H7 (cell line): ENCODE measurements around the gene PLEKHA7. TPM values are rescaled to one million over a fixed set of nuclear protein-coding genes. Genes with fewer than 3 reads are reported as not detected.
A peak's percentile ranks its signal among the peaks of the same experiment; 100 is the strongest.
"Not testable (repeated sequence)": the region's sequence is repeated elsewhere in the genome, so short reads cannot be mapped to it uniquely, and the experiment has no call there.

Experiments
- DNase-seq: peaks from one replicate; pipeline ENCODE4 v3.0.0; 2012
- H3K27me3 ChIP-seq: 2 replicates; pipeline ENCODE4 v1.6.0; 2011; ENCODE audit warnings: mild to moderate bottlenecking, low read length; ENCODE audit not compliant: control insufficient read depth, insufficient read depth
- H3K36me3 ChIP-seq: replicated peaks from 2 replicates; pipeline ENCODE4 v1.5.1; 2011; ENCODE audit warnings: low read length; ENCODE audit not compliant: control insufficient read depth, insufficient read depth
- H3K4me3 ChIP-seq: 2 replicates; pipeline ENCODE4 v1.5.1; 2011; ENCODE audit warnings: low read depth, mild to moderate bottlenecking, control low read depth, low read length, moderate library complexity; ENCODE audit not compliant: insufficient read depth
- total RNA-seq: library from RNA; depleted of rRNA; stranded (reverse); fragments of >200 nt; shearing (Covaris generic); gene quantifications from 2 replicates; pipeline ENCODE4 v1.2.3, GENCODE V29; 2014

Gene PLEKHA7
- total RNA-seq, 1 experiment from 2014 or later = 4.2 TPM

DNA sequence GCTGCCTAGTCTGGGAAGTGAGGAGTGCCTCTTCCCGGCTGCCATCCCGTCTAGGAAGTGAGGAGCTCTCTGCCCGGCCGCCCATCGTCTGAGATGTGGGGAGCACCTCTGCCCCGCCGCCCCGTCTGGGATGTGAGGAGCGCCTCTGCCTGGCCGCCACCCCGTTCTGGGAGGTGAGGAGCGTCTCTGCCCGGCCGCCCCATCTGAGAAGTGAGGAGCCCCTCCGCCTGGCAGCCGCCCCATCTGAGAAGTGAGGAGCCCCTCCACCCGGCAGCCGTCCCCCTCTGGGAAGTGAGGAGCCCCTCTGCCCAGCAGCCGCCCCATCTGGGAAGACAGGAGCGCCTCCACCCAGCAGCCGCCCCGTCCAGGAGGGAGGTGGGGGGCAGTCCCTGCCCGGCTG is 126.3 kb downstream of the PLEKHA7 start:
- not testable (repeated sequence) for H3K36me3 ChIP-seq, H3K27me3 ChIP-seq, H3K4me3 ChIP-seq, DNase-seq

DNA sequence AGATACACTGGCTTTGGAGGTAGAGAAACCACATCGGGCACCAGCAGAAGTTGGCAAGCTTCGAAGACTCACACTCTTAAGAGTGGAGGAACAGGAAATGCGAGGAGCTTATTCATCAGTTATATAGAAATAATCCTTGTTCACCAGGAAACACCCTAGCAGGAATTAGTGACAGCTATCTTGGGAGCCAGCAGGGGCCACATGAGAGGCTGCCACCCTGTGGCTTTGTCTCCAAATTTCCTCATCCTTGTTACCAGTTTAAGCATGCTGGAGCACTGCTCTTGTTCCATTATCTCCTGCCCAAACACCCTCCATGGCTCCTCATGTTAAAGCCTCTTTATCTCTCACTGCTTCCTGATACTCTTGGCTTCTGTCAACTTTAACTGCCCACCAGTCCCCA is 131.0 kb downstream of the PLEKHA7 start:
- Histone ChIP-seq H3K36me3 (no peaks in the 10 kb centered on the region), H3K27me3 (no peaks in the 10 kb centered on the region), H3K4me3 (no peak overlapping the region)
- DNase-seq = peak; percentile 44

DNA sequence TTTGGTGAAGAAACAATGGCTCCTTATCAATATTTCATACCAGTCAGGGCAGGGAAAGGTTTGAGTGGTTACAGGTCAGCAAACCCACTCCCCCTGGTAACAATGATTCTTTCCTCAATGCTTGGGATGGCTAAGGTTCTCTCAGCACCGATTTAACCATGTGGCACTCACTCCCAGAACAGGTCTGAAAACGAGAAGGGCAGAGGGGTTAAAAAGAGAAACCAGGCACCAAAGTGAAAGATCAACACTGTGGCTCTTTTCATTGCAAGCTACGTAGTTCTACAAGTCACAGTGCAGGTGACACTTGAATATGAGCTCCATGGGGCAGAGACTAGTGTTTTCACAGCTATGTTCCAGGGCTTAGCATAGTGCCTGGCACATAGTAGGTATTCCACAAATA is 132.4 kb downstream of the PLEKHA7 start:
- no peaks in the 10 kb centered on the region for H3K36me3 ChIP-seq
- H3K27me3 ChIP-seq = no peaks in the 10 kb centered on the region
- no peak overlapping the region for H3K4me3 ChIP-seq
- no peak for DNase-seq

DNA sequence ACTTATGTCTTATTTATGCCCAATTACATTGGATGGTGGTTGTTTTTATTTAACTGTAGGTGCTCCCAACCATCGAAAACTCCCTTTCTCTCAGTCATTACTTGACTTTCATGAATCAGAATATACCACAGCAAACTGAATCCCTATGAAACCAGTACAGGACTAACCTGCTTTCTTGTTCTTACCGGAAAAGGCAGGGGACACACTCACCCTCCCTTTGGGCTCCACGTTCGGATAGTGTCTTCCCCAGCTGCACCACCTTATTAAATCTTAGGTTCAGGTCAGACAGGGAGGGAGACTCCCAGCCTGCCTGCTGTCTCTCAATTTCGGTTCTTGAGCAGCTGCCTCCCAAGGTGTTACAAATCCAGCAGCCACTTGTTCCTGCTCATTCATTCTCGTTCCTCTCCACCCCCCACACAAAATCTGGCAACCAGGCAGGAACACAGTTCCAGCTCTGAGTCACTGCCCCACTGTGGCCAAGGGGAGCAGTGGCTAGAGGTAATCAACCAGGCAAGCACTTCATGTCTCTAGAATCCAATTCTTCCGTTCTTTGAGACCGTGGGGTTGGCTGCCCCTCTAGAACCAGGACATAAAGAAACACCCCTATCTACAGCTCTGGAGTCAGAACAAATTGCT is 133.0 kb downstream of the PLEKHA7 start:
- Histone ChIP-seq H3K36me3 (no peaks in the 10 kb centered on the region), H3K27me3 (no peaks in the 10 kb centered on the region), H3K4me3 (no peak overlapping the region)
- peak; percentile 40 for DNase-seq

DNA sequence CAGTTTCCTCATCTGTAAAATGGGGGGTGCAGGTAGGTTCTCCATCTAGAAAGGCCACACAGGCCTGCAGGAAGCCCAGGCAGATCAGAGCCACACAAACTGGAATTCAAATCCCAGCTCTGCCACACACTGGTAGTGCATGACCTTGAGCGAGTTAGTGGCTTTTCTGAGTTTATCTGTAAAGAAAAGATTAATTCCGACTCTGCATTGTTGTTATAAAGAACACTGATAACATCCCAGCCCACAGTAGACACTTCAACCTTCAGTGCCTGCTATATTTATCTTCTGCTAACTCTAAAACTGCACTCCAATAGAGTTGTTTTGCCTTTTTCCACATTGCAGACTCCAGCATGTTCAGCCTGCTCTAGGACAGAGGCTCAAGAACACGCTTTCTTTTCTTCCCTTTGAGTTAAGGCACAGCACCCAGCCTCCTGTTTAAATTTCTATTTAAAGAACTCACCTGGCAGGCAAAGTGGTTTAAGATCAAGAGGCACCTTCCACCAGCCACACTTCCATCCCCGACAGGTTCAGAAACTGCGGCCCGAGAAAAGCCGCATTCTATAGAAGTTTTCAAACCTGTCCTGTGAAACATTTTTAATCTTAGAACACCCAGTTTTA is 133.9 kb downstream of the PLEKHA7 start:
- no peak for DNase-seq
- H3K4me3 ChIP-seq = no peak overlapping the region
- no peaks in the 10 kb centered on the region for H3K36me3 ChIP-seq
- no peaks in the 10 kb centered on the region for H3K27me3 ChIP-seq

DNA sequence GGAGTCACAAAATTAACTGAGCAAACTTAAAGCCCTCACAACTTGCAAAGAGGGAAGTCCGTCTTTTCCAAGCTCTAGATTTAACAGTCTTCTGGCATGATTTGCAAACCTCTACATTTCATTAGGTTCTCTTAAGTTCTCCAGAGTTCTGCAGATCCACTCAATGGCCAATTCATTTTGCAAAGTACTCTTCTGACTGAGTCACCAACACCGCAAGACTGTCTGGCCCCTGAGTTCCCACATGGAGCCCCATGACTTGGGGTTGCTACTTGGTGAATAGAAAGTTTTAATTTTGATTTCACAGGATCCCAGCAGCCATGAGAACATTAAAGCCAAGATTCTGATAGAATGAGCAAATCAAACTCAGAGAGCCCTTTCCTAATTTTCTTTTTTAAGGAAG is 134.5 kb downstream of the PLEKHA7 start:
- Histone ChIP-seq H3K4me3 (no peak overlapping the region), H3K27me3 (no peaks in the 10 kb centered on the region), H3K36me3 (no peaks in the 10 kb centered on the region)
- DNase-seq = no peak

DNA sequence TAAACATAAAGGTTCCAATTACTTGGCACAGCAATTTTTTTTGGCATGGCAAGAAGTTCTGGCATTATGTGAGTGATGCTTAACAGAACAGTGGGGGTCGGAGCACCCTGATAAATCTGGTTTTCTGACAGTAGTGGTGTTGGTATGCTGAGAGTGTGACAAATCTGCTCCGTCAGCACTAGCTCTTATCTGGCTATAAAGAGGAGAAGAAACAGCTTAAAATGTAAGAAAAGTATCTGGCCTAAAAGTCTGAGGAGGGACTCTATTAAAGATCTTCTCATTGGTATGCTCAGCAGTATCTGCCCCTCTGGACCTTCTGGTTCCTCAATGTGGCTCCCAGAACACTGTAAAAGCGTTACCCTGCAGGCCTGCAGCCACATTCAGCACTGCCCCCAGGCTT is 137.4 kb downstream of the PLEKHA7 start:
- Histone ChIP-seq H3K4me3 (no peak overlapping the region), H3K36me3 (no peaks in the 10 kb centered on the region), H3K27me3 (no peaks in the 10 kb centered on the region)
- no peak for DNase-seq

DNA sequence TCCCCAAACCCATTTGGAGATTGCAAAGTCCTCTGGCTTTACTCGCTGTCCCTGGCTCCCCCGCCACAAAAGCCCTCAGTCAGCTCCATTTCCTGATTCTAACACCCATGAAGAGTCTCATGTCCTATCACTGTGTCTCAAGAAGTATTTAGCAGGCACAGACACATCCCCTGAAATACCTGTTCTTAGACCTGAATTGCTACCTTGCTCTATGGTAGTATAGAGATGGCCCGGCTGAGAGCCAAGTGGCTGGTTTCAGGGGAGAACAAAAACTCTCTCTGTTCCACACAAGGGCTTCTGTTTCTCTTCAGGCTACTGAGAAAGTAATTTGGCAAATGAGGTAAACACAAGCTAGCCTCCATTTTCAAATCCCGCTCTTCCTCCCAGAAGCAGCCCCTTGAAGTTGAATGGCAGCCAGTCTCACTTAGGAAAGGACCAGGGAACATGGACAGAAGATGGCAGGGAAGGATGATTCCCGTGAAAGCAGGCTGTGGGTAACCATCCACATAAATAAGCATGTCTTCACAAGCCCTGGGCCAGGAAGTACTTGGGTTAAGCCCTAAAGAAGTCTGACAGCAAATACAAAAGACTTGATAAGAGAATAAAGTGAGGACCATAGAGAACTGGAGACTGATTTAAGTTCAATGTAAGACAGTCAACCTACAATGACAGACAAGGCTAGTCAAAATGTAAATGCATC is 138.0 kb downstream of the PLEKHA7 start:
- no peaks in the 10 kb centered on the region for H3K27me3 ChIP-seq
- no peaks in the 10 kb centered on the region for H3K36me3 ChIP-seq
- no peak overlapping the region for H3K4me3 ChIP-seq
- DNase-seq = no peak

DNA sequence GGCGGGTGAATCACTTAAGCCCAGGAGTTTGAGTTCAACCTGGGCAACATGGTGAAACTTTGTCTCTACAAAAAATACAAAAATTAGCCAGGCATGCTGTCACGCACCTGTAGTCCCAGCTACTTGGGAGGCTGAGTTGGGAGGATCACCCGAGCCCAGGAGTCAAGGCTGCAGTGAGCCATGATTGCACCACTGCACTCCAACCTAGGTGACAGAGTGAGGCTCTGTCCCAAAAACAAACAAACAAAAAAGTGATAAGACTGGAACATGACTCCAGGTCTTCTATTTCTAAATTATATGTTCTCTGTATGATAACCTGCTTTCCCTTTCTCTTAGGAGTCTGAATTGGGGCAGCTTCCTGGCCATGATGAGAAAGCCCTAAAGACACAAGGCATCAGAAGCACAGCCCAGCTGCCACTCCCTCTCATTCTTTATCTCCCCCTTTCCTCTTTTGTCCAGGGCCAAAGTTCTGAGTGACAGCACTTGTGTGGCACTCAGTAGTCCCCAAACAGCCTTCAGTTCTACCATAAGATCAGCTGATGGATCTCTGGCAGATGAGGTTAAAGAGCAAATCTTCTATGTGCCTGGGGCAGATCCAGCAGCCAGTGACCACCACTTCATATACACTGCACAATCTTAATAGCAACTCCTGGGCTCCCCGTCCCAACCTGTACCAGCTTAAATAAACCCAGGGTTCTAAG is 139.8 kb downstream of the PLEKHA7 start:
- no peaks in the 10 kb centered on the region for H3K36me3 ChIP-seq
- no peaks in the 10 kb centered on the region for H3K27me3 ChIP-seq
- DNase-seq = no peak
- no peak overlapping the region for H3K4me3 ChIP-seq

DNA sequence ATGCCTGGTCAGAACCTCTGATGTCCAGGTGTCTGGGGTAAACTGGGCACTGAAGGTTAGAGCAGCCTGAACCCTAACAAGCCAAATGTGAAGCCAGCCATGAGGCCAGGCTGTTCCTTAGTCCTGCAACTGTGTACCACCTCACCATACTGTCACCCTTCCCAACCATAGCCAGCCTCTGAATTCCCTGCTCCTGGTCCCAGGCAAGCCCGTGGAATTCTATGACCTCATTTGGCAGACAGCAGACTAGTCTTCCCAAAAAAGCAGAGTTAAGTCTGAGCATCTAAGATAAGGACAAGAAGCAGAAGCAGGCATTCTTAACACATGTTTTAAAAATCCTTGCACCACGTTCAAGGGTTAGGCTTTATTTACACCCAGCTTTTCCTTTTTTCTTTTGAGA is 140.9 kb downstream of the PLEKHA7 start:
- H3K4me3 ChIP-seq = no peak overlapping the region
- H3K27me3 ChIP-seq = no peaks in the 10 kb centered on the region
- H3K36me3 ChIP-seq = no peaks in the 10 kb centered on the region
- no peak for DNase-seq

DNA sequence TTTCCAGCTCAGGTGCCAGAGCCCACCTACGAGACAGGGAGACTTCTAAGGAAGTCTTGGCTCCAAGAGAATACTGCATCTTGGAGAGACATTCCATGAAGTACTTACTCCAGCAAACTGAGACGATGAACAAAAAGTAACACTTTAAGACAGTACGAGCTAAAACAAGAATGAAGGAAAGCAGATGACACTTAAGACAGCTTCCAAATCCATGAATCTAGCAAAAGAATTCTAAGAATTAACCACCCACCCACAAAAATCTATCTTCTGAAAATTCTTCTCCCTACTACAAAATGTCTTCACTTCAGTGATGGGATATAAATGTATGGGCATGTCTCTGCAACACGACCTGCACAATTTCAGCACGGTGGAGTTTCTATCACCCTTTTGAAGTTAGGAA is 142.8 kb downstream of the PLEKHA7 start:
- Histone ChIP-seq H3K27me3 (no peaks in the 10 kb centered on the region), H3K4me3 (no peak overlapping the region), H3K36me3 (no peaks in the 10 kb centered on the region)
- no peak for DNase-seq

DNA sequence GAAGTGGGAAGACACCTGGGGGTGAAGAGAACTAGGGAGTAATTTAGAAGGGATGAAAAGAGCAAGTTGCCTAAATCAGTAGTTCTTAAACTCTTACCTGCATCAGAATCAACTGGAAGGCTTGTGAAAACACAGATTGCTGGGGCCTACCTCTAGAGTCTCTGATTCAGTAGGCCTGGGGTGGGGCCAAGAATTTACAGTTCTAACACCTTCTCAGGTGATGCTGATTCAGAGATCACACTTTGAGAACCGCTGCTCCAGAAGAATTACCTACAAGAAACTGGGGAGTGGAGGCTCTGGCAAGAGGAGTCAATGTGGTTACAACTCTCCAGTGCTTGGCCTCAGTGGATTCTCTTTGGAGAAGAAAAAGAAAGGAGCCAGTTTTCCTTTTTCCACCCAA is 147.1 kb downstream of the PLEKHA7 start:
- Histone ChIP-seq H3K4me3 (no peak overlapping the region), H3K36me3 (no peaks in the 10 kb centered on the region), H3K27me3 (no peaks in the 10 kb centered on the region)
- DNase-seq = no peak

DNA sequence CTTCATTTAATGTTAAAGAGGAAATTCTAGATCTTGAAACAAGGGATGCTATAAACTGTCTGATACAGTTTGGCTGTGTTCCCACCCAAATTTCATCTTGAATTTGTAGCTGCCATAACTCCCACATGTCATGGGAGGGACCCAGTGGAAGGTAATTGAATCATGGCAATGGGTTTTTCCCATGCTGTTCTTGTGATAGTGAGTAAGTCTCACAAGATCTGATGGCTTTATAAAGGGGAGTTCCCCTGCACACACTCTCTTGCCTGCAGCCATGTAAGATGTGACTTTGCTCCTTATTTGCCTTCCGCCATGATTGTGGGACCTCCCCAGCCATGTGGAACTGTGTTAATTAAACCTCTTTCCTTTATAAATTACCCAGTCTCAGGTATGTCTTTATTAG is 149.8 kb downstream of the PLEKHA7 start:
- DNase-seq, H3K27me3 ChIP-seq, H3K4me3 ChIP-seq, H3K36me3 ChIP-seq: not testable (repeated sequence)

DNA sequence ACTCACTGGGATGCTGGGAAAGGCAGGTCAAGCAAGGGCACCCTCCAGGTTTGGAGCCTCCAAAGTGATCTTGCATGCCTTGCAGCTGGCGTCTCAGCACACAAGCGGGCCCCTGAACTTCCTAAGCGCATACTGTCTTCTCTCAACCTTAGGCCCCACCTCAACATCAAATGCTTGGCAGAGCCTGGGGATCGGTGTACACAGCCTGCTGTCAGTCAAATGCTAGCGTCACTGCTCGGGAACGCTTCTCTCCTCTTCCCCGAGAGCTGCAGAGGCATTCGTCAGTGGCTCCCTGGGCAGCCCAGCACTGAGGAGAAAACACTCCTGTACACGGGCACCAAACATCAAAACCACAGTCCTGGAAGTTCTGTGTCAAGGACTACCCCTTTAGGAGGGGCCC is 150.8 kb downstream of the PLEKHA7 start:
- Histone ChIP-seq H3K4me3 (no peak overlapping the region), H3K27me3 (no peaks in the 10 kb centered on the region), H3K36me3 (no peaks in the 10 kb centered on the region)
- DNase-seq = no peak

DNA sequence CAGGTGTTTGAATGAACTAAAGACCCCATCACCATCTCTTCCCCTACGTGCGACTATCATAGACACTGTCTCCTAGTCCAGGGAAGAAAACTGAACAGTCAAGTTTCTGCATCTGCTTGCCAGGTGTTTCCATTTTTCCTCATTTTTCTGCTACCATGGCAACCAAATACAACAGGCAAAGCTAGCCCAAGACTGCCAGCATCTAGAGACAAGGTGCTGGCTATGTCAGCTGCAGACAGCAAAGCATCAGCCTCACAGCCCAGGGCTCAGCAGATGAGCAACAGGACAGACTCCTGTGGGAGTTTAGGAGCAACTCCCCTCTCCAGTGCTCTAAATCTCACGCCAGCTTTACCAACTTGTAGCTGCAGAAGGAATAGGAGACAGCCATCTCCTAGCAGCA is 151.5 kb downstream of the PLEKHA7 start:
- no peak for DNase-seq
- Histone ChIP-seq H3K27me3 (no peaks in the 10 kb centered on the region), H3K4me3 (no peak overlapping the region), H3K36me3 (no peaks in the 10 kb centered on the region)
